ENCODE results near the gene GALNT12.

Gene GALNT12

DNA sequence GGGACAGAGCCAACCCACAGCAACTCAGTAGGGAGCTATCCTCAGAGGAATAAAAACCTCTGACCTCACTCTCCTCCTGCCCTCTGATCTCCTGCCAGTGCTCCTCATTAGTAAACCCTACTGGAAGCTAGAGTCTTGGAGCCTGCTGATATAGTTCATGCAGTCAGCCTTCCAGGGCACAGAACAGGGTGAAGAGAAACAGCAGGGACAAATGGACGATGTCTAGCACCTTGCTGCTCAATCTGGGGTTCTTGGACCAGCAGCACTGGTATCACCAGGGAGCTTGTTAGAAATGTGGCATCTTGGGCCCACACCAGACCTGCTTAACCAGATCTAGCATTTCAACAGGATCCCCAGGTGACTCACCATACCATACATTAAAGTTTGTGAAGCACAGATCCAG is 5.5 kb upstream of the GALNT12 start:
- DNase-seq (ENCODE audit: low read depth) = no peak

- no peak for DNase-seq (ENCODE audit: low read depth)
Measured at GRCh38 chr9:98804083-98804482, 3.4 kb upstream of the GALNT12 start.

DNA sequence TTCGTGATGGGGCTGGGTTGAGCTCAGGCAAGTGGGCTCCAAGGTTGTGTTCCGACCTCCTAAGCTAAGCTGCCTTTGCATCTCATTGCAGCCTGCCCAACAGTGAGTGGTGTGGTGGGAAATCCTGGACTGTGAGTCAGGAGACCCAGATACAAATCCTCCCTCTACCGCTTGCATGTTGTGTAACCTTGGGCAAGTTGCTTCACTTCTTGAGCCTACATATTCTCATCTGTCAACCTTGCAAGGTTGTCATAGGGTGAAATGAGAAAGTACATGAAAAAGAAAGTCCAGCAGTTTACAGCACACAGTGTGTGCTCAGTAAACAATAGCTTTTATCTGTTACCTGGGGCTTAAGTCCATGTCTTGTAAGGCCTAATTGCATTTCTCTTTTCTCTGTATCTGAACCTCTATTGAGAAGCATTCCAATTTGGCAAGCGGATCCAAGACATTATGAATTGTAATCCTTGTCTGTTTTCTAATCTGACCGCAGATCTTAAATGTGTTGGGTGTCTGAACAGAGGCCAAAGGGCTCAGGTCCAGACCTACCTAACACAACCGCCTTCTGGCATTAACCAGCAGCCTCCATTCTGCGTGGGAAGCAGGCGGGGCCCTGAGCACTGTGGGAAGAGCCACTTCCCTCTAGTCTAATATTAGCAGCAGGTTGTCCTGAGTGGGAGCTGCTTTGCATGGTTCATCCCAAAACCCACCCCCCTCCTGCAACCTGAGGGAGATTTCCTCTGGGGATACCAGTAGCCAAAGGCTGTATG is 1.8 kb upstream of the GALNT12 start:
- no peak for DNase-seq (ENCODE audit: low read depth)

DNA sequence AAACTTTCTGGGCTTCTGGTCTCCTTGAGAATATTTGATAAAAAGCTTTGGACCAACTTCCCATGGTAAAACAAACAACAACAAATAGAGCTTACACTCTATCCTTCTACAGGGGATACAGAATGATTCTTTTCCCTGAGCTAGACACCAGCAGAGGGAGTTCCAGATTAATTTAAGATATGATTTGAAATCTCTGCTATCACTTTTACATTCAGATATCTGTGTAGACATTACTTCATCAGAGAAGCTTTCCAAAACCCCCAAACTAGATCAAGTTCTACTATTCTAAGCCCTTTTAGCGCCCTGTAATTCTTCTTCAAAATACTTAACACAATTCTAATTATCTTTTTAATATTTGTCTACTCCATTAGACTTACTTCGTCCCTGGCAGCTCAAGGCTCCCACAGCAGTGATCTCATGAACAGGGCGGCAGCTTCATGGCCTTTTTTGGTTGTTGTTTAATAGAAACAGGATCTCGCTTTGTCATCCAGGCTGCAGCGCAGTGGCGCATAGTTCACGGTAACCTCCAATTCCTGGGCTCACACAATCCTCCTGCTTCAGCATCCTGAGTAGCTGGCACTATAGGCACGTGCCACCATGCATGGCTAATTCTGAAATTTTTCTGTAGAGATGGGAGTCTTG is 955 bp upstream of the GALNT12 start:
- no peak for DNase-seq (ENCODE audit: low read depth)

GRCh38 chr9:98807814-98808195 is 335 bp downstream of the GALNT12 start:
- no peak for DNase-seq (ENCODE audit: low read depth)

- DNase-seq (ENCODE audit: low read depth) = no peak
Measured at GRCh38 chr9:98808411-98808815, 943 bp downstream of the GALNT12 start.

GRCh38 chr9:98808875-98809274 is 1.4 kb downstream of the GALNT12 start:
- DNase-seq (ENCODE audit: low read depth) = no peak

GRCh38 chr9:98809311-98810101 is 2.0 kb downstream of the GALNT12 start:
- DNase-seq (ENCODE audit: low read depth) = no peak

GRCh38 chr9:98810102-98810842 is 2.8 kb downstream of the GALNT12 start:
- DNase-seq (ENCODE audit: low read depth) = no peak

GRCh38 chr9:98811051-98811650 is 3.7 kb downstream of the GALNT12 start:
- DNase-seq (ENCODE audit: low read depth) = no peak

- DNase-seq (ENCODE audit: low read depth) = no peak
Measured at GRCh38 chr9:98815391-98815951, 8.0 kb downstream of the GALNT12 start.

DNA sequence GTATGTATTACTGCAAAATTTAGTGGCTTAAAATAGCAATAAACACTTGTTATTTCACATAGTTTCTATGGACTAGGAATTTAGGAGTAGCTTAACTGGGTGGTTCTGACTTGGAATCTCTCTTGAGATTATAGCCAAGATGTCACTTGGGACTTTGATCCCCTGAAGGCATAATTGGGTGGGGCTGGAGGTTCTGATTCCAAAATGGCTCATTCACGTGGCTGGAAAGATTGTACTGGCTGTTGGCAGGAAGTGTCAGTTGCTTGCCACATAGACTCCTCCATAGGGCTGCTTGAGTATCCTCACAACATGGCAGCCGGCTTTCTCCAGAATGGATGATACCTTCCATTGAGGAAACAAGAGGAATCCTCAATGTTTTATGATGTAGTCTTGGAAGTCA is 11.3 kb downstream of the GALNT12 start:
- no peak for DNase-seq (ENCODE audit: low read depth)

- no peak for DNase-seq (ENCODE audit: low read depth)
Measured at GRCh38 chr9:98819231-98819630, 11.8 kb downstream of the GALNT12 start.

GRCh38 chr9:98821831-98822230 is 14.4 kb downstream of the GALNT12 start:
- DNase-seq (ENCODE audit: low read depth) = no peak

DNA sequence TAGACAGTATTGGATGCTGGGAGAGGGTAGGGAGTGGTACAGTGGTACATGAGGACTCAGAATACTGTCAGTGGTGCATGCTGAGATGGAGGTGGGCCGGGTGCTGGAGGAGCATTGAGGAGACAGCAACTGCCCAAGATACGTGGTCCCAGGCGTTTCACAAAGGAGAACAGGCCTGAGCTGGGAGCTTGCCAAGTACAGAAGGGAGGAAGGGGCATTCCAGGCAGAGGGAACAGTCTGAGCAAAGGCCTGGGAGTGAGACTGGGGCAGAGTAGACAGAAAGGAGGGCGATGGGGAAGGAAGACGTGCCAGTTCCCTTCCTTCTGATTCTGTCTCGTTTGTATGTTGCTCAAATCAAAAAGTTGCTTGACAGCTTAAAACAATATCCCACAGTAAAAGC is 15.2 kb downstream of the GALNT12 start:
- no peak for DNase-seq (ENCODE audit: low read depth)

DNA sequence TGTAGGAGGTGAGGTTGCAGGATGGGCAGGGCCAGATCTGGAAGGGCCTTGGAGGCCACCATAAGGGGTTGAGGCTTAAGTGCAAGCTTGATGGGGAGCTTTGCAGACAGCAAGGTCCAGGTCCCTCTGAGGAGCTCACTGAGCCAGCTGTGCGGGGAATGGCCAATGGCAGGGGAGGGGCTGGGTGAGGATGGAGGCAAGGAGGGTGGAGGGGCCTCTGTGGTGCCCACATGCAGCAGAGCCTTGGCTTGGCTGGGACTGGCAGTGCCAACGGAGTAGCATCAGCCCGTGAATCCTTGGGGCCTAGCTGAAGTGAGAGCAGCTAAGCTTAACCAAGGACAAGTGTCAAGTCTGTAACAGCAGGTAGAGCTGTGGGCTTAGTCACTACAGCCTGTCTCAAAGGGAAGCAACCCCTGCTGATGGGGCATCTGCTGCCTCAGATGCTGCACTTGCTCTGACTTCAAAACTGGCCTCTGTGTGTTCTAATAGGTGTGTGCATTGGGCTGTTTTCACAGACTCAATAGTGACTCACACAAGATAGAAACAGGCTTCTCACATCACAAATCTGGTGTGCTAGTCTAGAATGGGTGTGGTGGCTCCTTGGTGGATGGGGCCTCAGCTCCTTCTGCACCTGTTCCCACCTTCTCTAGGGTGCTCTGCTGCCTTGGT is 16.3 kb downstream of the GALNT12 start:
- no peak for DNase-seq (ENCODE audit: low read depth)

DNA sequence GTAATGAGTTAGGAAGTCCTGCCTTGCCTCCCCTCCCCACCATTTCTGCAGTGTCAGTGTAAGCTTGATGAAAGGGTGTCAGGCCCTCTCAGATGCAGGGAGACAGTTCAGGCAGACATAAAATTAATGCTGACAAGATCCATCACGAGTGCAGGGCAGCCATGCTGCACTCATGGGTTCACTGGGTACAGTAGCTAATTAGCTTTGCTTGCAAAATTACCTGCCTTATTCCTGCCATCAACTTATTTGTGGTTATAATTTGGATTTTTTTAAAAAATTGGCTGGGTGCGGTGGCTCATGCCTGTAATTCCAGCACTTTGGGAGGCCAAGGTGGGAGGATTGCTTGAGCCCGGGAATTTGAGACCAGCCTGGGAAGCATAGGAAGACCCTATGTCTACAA is 17.9 kb downstream of the GALNT12 start:
- DNase-seq (ENCODE audit: low read depth) = no peak

GRCh38 chr9:98826716-98827115 is 19.2 kb downstream of the GALNT12 start:
- no peak for DNase-seq (ENCODE audit: low read depth)

- DNase-seq (ENCODE audit: low read depth) = no peak
Measured at GRCh38 chr9:98829766-98830165, 22.3 kb downstream of the GALNT12 start.

- DNase-seq (ENCODE audit: low read depth) = no peak
Measured at GRCh38 chr9:98830554-98830953, 23.1 kb downstream of the GALNT12 start.

GRCh38 chr9:98831696-98832095 is 24.2 kb downstream of the GALNT12 start:
- DNase-seq (ENCODE audit: low read depth) = no peak

Measured in stimulated activated CD8-positive, alpha-beta memory T cell treated with anti-CD3 and anti-CD28 coated beads, Interleukin-12 subunit alpha, Interleukin-12 subunit beta, amount 100 ng/mL, for 4 hours (primary cell).